ENCODE measurements around the gene RCAN1. TPM values are rescaled to one million over a fixed set of nuclear protein-coding genes. Genes with fewer than 3 reads are reported as not detected.
A peak's percentile ranks its signal among the peaks of the same experiment; 100 is the strongest.

The RCAN1 gene
- total RNA-seq, 6 donors from 2014 or later: 24.7 to 36.2 (median 29.4) TPM

DNA sequence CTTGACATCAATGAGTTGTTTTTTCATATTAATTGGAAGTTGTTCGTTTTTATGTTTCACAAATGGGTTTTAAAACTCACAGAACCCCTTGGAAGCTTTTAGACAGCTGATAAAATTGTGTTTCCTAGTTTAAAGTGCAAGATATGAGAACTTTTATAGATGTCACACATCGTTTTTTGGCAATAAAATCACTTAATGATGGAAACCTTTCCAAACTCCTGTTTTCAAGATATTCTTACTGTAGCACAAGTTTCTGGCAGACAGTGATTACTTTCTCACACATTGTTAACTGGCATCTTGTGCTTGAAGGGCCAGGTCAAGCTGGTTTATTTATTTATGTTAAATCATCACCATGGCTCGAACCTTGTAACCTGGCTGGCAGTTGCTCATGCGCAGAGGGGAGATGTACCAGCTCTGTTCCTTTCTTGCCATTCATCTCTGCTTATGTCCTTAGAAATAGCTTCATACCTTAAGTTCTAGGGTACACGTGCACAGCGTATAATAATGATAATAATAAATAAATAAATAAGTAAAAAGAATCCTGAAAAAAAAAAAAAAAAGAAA, 10.2 kb upstream of the RCAN1 start:
- H3K27ac ChIP-seq: no peak overlapping the region
- TF ChIP-seq EP300 (IDR thresholded peaks at IDR 0.05) (no peak), POLR2A (IDR thresholded peaks at IDR 0.05) (no peak), POLR2AphosphoS5 (IDR thresholded peaks at IDR 0.05) (no peak)
- TF ChIP-seq, protein P1, sequence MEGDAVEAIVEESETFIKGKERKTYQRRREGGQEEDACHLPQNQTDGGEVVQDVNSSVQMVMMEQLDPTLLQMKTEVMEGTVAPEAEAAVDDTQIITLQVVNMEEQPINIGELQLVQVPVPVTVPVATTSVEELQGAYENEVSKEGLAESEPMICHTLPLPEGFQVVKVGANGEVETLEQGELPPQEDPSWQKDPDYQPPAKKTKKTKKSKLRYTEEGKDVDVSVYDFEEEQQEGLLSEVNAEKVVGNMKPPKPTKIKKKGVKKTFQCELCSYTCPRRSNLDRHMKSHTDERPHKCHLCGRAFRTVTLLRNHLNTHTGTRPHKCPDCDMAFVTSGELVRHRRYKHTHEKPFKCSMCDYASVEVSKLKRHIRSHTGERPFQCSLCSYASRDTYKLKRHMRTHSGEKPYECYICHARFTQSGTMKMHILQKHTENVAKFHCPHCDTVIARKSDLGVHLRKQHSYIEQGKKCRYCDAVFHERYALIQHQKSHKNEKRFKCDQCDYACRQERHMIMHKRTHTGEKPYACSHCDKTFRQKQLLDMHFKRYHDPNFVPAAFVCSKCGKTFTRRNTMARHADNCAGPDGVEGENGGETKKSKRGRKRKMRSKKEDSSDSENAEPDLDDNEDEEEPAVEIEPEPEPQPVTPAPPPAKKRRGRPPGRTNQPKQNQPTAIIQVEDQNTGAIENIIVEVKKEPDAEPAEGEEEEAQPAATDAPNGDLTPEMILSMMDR (IDR thresholded peaks at IDR 0.05): no peak
- no peaks in the 10 kb centered on the region for H3K4me1 ChIP-seq
- 59 to 70% methylated on average over 6 of the region's 6 CpGs for WGBS, 2 donors
- no peaks in the 10 kb centered on the region for H3K27me3 ChIP-seq
- ATAC-seq (ENCODE audit: low FRiP score in 2 of 2) (no peak), DNase-seq (no peak)
- H3K4me3 ChIP-seq: no peak overlapping the region
- H3K9me3 ChIP-seq: no peaks in the 10 kb centered on the region
- H3K36me3 ChIP-seq: no peaks in the 10 kb centered on the region

DNA sequence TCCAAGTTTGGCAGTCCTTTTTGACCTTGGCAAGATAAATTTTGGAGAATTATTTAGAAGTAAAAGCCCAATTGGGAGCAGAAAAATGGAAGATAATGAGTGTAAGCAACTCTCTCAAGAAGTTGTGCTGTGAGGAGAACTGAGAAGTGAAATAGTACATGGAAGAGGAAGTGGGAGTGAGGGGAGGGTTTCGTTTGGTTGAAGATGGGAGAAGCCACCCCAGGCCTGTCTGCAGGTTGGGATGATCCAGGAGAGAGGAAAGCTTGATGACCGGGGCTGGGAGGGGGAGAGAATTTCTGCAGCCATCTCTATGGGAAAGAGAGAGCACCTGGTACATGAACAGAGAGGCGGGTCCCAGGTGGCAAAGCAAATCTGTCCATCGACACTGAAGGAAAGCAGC, 8.6 kb upstream of the RCAN1 start:
- WGBS, 2 donors: 73 to 75% methylated on average over 4 of the region's 4 CpGs
- no peaks in the 10 kb centered on the region for H3K27me3 ChIP-seq
- DNase-seq (no peak), ATAC-seq (ENCODE audit: low FRiP score in 2 of 2) (peak in 1 of 2 donors; percentile 63)
- H3K4me1 ChIP-seq: no peaks in the 10 kb centered on the region
- no peaks in the 10 kb centered on the region for H3K36me3 ChIP-seq
- H3K9me3 ChIP-seq: no peaks in the 10 kb centered on the region
- H3K27ac ChIP-seq: no peak overlapping the region
- no peak overlapping the region for H3K4me3 ChIP-seq
- TF ChIP-seq POLR2AphosphoS5 (IDR thresholded peaks at IDR 0.05) (no peak), EP300 (IDR thresholded peaks at IDR 0.05) (no peak), POLR2A (IDR thresholded peaks at IDR 0.05) (no peak)
- TF ChIP-seq, protein P1 (IDR thresholded peaks at IDR 0.05): no peak

DNA sequence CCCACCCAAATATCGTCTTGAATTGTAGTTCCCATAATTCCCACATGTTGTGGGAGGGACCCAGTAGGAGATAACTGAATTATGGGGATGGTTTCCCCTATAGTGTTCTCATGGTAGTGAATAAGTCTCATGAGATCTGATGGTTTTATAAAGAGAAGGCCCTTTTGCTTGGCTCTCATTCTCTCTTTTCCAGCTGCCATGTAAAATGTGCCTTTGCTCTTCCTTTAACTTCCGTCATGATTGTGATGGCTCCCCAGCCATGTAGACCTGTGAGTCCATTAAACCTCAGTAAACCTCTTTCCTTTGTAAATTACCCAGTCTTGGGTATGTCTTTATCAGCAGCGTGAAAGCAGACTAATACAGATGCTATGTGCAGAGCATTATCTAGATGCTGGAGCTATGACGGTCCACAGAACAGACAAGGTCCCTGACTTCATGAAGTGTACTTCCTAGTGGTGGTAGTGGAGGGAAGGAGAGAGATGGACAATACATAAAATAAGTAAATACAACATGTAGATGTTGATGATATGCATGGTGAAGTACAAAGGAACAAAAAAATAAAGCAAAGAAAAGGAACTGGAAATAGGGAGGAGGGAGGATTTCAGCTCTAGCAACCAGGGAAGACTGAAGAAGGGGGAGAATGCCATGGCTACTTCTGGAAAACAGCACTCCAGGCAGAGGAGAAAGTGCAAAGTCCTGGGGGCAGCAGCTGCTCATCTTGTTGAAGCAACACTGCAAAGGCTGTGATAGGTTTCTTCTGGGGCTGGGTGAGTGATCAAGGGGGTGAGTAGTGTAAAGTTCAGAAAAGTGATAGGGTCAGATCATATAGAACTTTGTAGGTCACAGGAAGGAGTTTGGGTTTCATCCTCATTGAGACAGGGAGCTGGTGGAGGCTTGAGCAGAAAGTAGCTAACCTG, 6.8 kb upstream of the RCAN1 start:
- Histone ChIP-seq H3K4me3 (no peak overlapping the region), H3K4me1 (no peaks in the 10 kb centered on the region), H3K27ac (no peak overlapping the region), H3K27me3 (no peaks in the 10 kb centered on the region), H3K9me3 (no peaks in the 10 kb centered on the region), H3K36me3 (no peaks in the 10 kb centered on the region)
- DNase-seq: no peak
- TF ChIP-seq EP300 (IDR thresholded peaks at IDR 0.05) (no peak), POLR2A (IDR thresholded peaks at IDR 0.05) (no peak), POLR2AphosphoS5 (IDR thresholded peaks at IDR 0.05) (no peak)
- TF ChIP-seq, protein P1 (IDR thresholded peaks at IDR 0.05): no peak
- 88 to 96% methylated on average over 4 of the region's 4 CpGs for WGBS, 2 donors
- ATAC-seq (ENCODE audit: low FRiP score in 2 of 2): no peak

DNA sequence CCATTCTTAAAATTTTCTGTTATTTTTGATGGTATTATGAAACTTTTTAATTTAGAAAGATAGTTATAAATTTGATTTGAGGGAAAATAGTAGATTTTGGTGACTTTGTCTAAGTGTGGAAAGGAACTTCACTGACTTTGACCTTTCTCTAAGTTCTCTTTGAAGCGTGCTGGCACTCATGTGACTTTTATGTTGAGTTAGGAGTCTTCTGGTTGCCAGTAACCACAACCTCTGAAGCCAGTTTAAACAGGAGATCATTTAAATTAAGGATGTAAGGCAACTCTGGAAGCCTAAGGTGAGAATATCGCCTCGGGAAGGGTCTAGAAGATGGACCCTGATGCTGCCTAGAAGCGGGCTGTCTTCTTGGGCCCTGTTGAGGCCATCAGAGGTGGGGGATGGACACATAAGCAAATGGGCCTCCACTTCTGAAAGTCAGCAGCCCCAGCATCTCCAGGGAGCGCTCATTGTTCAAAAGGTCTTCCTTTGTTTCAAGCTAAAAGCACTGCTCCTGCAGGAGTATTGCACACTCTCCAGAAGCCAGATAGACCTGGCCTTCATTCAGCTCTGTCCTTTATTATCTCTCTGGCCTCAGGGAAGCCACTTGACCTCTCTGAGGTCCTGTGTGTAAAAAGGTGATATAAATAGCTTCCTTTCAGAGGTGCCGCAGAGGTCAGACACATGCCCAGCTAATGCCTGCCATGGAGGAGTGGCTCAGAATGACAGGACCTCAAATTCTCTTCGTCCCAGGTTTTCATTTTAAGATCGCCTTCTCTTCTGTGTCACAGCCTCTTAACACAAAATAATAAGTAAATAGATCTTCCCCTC, 5.1 kb upstream of the RCAN1 start:
- DNase-seq (no peak), ATAC-seq (ENCODE audit: low FRiP score in 2 of 2) (no peak)
- Histone ChIP-seq H3K27me3 (no peaks in the 10 kb centered on the region), H3K36me3 (no peaks in the 10 kb centered on the region), H3K4me1 (peaks cover 0 to 5% (median 3%) of the 10 kb centered on the region in 4 donors), H3K27ac (no peak overlapping the region), H3K9me3 (no peaks in the 10 kb centered on the region), H3K4me3 (no peak overlapping the region)
- TF ChIP-seq EP300 (IDR thresholded peaks at IDR 0.05): no peak
- no peak for TF ChIP-seq POLR2AphosphoS5 (IDR thresholded peaks at IDR 0.05)
- TF ChIP-seq, protein P1 (IDR thresholded peaks at IDR 0.05): no peak
- no peak for TF ChIP-seq POLR2A (IDR thresholded peaks at IDR 0.05)
- WGBS, 2 donors: 86 to 87% methylated on average over 8 of the region's 8 CpGs
